HEK293 (cell line): ENCODE results near the gene NUBPL.

Experiments used
- CTCF ChIA-PET: fragments of 350-600 bp; formaldehyde crosslinking; extraction: SDS; loops from one replicate; lab custom pipeline; 2021; ENCODE audit warnings: antibody characterized with exemption; lab: Yijun Ruan, JAX
- POLR2A ChIA-PET: fragments of 300-600 bp; formaldehyde crosslinking; extraction: SDS; loops from one replicate; lab custom pipeline; 2020; ENCODE audit warnings: antibody characterized with exemption, inconsistent platforms; lab: Yijun Ruan, JAX
- H3K27ac ChIP-seq: fragments of 200-500 bp; sonication (Bioruptor generic); 2 replicates; pipeline ENCODE4 v1.5.1; 2014; ENCODE audit warnings: low read depth, low read length, control low read depth, inconsistent platforms; ENCODE audit errors: extremely low read depth
- H3K36me3 ChIP-seq, 2 experiments: fragments of 200-500 bp in 1 of 2; sonication (Bioruptor generic) in 1 of 2; 1 replicate in 1 of 2; 2 replicates in 1 of 2; pipeline ENCODE4 v1.5.1; 2014 to 2017; ENCODE audit warnings: inconsistent platforms in 2 of 2, low read length in 2 of 2; ENCODE audit not compliant: control insufficient read depth in 2 of 2, insufficient read depth in 1 of 2
- H3K4me1 ChIP-seq: fragments of 200-500 bp; sonication (Bioruptor generic); 2 replicates; pipeline ENCODE4 v1.5.1; 2014; ENCODE audit warnings: mild to moderate bottlenecking, low read length, inconsistent platforms; ENCODE audit not compliant: control insufficient read depth, insufficient read depth
- H3K4me3 ChIP-seq: 2 replicates; pipeline ENCODE4 v1.5.1; 2011; ENCODE audit warnings: low read depth, mild to moderate bottlenecking, control low read depth, low read length, moderate library complexity
- H3K9me3 ChIP-seq: fragments of 200-500 bp; sonication (Bioruptor generic); 2 replicates; pipeline ENCODE4 v1.5.1; 2014; ENCODE audit warnings: low read depth, low read length, inconsistent platforms; ENCODE audit not compliant: control insufficient read depth, insufficient read depth
- ZNF114 ChIP-seq: fragments of 450-650 bp; formaldehyde crosslinking; IDR thresholded peaks from 2 replicates; pipeline ENCODE4 v1.5.0; 2017; ENCODE audit warnings: missing biosample characterization, missing genetic modification characterization
- ZNF266 ChIP-seq: fragments of 450-650 bp; formaldehyde crosslinking; IDR thresholded peaks from 2 replicates; pipeline ENCODE4 v1.5.1; 2016; ENCODE audit warnings: missing biosample characterization, missing genetic modification characterization, low read depth
- ZNF366 ChIP-seq: fragments of 450-650 bp; formaldehyde crosslinking; conservative IDR thresholded peaks from 2 replicates; pipeline ENCODE4 v1.5.1; 2016; ENCODE audit warnings: missing biosample characterization, missing genetic modification characterization
- ZNF37A ChIP-seq: fragments of 450-650 bp; IDR thresholded peaks from 2 replicates; pipeline ENCODE4 v1.5.1; 2018; ENCODE audit warnings: missing biosample characterization, missing genetic modification characterization
- ZNF394 ChIP-seq: fragments of 450-650 bp; formaldehyde crosslinking; IDR thresholded peaks from 2 replicates; pipeline ENCODE4 v1.5.1; 2016; ENCODE audit warnings: missing biosample characterization, missing genetic modification characterization, mild to moderate bottlenecking, moderate library complexity, borderline replicate concordance
- ZNF747 ChIP-seq: fragments of 450-650 bp; formaldehyde crosslinking; IDR thresholded peaks from 2 replicates; pipeline ENCODE4 v1.5.1; 2016; ENCODE audit warnings: missing biosample characterization, missing genetic modification characterization
- ZNF785 ChIP-seq: fragments of 450-650 bp; formaldehyde crosslinking; IDR thresholded peaks from 2 replicates; pipeline ENCODE4 v1.5.1; 2016; ENCODE audit warnings: missing biosample characterization, missing genetic modification characterization
- TF ChIP-seq, protein P1 (sequence below): fragments of 450-650 bp; formaldehyde crosslinking; optimal IDR thresholded peaks from 2 replicates; pipeline ENCODE3; 2016; ENCODE audit warnings: missing biosample characterization, mild to moderate bottlenecking, missing genetic modification characterization
- TF ChIP-seq, protein P2 (sequence below): fragments of 450-650 bp; formaldehyde crosslinking; IDR thresholded peaks from 2 replicates; pipeline ENCODE4 v1.5.0; 2017; ENCODE audit warnings: missing biosample characterization, missing genetic modification characterization, borderline replicate concordance
- TF ChIP-seq, protein P3 (sequence below): fragments of 450-650 bp; IDR thresholded peaks from 2 replicates; pipeline ENCODE4 v1.5.1; 2018; ENCODE audit warnings: missing biosample characterization, missing genetic modification characterization
- TF ChIP-seq, protein P4 (sequence below): IDR thresholded peaks from 2 replicates; pipeline ENCODE4 v1.6.1; 2011; ENCODE audit warnings: mild to moderate bottlenecking, low read depth, low read length, borderline replicate concordance
- TF ChIP-seq, protein P5 (sequence below): fragments of 450-650 bp; formaldehyde crosslinking; IDR thresholded peaks from 2 replicates; pipeline ENCODE4 v1.5.1; 2016; ENCODE audit warnings: missing biosample characterization, missing genetic modification characterization
- TF ChIP-seq, protein P6 (sequence below): fragments of 450-650 bp; formaldehyde crosslinking; IDR thresholded peaks from 2 replicates; pipeline ENCODE4 v1.5.1; 2016; ENCODE audit warnings: missing biosample characterization, missing genetic modification characterization

NUBPL gene

DNA sequence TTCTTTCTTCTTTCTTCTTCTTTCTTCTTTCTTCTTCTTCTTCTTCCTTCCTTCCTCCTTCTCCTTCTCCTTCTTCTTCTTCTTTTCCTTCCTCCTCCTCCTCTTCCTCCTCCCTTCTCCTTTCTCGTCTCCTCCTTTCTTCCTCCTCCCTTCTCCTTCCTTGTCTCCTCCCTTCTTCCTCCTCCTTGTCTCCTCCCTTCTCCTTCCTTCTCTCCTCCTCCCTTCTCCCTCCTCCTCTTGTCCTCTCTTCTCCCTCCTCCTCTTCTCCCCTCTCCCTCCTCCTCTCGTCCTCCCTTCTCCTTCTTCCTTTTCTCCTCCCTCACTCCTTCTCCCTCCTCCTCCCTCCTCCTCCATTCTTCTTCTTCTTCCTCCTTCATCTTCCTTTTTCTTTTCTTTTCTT lies 44.5 kb downstream of the NUBPL start:
- Histone ChIP-seq H3K36me3 (peaks cover 0 to 3% of the 10 kb centered on the region in 2 experiments; a peak in 1 of 3 replicates), H3K4me1 (no peaks in the 10 kb centered on the region), H3K27ac (no peak overlapping the region), H3K4me3 (no peak overlapping the region), H3K9me3 (no peaks in the 10 kb centered on the region)
- POLR2A ChIA-PET = no interaction called here
- TF ChIP-seq, protein P1, sequence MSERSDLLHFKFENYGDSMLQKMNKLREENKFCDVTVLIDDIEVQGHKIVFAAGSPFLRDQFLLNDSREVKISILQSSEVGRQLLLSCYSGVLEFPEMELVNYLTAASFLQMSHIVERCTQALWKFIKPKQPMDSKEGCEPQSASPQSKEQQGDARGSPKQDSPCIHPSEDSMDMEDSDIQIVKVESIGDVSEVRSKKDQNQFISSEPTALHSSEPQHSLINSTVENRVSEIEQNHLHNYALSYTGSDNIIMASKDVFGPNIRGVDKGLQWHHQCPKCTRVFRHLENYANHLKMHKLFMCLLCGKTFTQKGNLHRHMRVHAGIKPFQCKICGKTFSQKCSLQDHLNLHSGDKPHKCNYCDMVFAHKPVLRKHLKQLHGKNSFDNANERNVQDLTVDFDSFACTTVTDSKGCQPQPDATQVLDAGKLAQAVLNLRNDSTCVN (tag by site-specific recombination) = no peak
- TF ChIP-seq, protein P2, sequence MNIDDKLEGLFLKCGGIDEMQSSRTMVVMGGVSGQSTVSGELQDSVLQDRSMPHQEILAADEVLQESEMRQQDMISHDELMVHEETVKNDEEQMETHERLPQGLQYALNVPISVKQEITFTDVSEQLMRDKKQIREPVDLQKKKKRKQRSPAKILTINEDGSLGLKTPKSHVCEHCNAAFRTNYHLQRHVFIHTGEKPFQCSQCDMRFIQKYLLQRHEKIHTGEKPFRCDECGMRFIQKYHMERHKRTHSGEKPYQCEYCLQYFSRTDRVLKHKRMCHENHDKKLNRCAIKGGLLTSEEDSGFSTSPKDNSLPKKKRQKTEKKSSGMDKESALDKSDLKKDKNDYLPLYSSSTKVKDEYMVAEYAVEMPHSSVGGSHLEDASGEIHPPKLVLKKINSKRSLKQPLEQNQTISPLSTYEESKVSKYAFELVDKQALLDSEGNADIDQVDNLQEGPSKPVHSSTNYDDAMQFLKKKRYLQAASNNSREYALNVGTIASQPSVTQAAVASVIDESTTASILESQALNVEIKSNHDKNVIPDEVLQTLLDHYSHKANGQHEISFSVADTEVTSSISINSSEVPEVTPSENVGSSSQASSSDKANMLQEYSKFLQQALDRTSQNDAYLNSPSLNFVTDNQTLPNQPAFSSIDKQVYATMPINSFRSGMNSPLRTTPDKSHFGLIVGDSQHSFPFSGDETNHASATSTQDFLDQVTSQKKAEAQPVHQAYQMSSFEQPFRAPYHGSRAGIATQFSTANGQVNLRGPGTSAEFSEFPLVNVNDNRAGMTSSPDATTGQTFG (tag by site-specific recombination) = 0 out of 2 replicates have a peak, but pooled peaks have one; percentile 42
- TF ChIP-seq ZNF114 (tag by site-specific recombination) (0 out of 2 replicates have a peak, but pooled peaks have one; percentile 54), ZNF37A (tag by site-specific recombination) (no peak), ZNF747 (tag by site-specific recombination) (no peak), ZNF785 (tag by site-specific recombination) (no peak), ZNF394 (tag by site-specific recombination) (no peak), ZNF366 (tag by site-specific recombination) (peak; percentile 74)
- TF ChIP-seq, protein P3, sequence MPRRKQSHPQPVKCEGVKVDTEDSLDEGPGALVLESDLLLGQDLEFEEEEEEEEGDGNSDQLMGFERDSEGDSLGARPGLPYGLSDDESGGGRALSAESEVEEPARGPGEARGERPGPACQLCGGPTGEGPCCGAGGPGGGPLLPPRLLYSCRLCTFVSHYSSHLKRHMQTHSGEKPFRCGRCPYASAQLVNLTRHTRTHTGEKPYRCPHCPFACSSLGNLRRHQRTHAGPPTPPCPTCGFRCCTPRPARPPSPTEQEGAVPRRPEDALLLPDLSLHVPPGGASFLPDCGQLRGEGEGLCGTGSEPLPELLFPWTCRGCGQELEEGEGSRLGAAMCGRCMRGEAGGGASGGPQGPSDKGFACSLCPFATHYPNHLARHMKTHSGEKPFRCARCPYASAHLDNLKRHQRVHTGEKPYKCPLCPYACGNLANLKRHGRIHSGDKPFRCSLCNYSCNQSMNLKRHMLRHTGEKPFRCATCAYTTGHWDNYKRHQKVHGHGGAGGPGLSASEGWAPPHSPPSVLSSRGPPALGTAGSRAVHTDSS = peak; percentile 37; the same call in 1 of the 2 replicates
- TF ChIP-seq, protein P4, sequence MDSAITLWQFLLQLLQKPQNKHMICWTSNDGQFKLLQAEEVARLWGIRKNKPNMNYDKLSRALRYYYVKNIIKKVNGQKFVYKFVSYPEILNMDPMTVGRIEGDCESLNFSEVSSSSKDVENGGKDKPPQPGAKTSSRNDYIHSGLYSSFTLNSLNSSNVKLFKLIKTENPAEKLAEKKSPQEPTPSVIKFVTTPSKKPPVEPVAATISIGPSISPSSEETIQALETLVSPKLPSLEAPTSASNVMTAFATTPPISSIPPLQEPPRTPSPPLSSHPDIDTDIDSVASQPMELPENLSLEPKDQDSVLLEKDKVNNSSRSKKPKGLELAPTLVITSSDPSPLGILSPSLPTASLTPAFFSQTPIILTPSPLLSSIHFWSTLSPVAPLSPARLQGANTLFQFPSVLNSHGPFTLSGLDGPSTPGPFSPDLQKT = no peak
- CTCF ChIA-PET = interaction anchor here (0.6 kb wide), 1 partner anchor 1604 kb away, joined by 4 read pairs; no protein-coding TSS in a partner anchor

DNA sequence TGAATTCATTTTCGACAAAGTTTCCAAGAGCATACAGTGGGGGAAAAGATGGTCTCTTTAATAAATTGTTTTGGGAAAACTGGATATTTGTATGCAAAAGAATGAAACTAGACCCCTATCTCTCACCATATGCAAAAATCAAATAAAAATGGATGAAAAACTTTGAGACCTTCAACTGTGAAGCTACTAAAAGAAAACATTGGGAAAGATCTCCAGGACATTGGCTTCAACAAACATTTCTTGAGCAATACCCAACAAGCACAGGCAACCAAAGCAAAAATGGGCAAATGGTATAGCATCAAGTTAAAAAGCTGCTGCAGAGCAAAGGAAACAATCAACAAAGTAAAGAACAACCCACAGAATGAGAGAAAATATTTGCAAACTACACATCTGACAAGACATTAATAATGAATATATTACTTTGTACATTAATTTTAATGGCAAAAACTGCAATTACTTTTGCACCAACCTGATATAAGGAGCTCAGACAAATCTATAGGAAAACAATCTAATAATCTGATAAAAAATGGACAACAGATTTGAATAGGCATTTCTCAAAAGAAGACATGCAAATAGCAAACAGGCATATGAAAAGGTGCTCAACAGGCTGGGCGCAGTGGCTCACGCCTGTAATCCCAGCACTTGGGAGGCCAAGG lies 50.7 kb downstream of the NUBPL start:
- no peaks in the 10 kb centered on the region for H3K9me3 ChIP-seq
- H3K36me3 ChIP-seq = no peaks in the 10 kb centered on the region
- H3K4me3 ChIP-seq = no peak overlapping the region
- TF ChIP-seq, protein P5, sequence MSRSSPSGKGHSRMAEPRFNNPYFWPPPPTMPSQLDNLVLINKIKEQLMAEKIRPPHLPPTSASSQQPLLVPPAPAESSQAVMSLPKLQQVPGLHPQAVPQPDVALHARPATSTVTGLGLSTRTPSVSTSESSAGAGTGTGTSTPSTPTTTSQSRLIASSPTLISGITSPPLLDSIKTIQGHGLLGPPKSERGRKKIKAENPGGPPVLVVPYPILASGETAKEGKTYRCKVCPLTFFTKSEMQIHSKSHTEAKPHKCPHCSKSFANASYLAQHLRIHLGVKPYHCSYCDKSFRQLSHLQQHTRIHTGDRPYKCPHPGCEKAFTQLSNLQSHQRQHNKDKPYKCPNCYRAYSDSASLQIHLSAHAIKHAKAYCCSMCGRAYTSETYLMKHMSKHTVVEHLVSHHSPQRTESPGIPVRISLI = no peak
- TF ChIP-seq, protein P6, sequence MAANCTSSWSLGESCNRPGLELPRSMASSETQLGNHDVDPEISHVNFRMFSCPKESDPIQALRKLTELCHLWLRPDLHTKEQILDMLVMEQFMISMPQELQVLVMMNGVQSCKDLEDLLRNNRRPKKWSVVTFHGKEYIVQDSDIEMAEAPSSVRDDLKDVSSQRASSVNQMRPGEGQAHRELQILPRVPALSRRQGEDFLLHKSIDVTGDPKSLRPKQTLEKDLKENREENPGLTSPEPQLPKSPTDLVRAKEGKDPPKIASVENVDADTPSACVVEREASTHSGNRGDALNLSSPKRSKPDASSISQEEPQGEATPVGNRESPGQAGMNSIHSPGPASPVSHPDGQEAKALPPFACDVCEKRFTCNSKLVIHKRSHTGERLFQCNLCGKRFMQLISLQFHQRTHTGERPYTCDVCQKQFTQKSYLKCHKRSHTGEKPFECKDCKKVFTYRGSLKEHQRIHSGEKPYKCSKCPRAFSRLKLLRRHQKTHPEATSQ (tag by site-specific recombination) = no peak
- TF ChIP-seq ZNF266 (tag by site-specific recombination) = no peak
- CTCF ChIA-PET = no interaction called here
- no peaks in the 10 kb centered on the region for H3K4me1 ChIP-seq
- POLR2A ChIA-PET = no interaction called here
- H3K27ac ChIP-seq = no peak overlapping the region
